IPS-18c (cell line): ENCODE results near the gene SYNE2.

Experiments
- H3K4me3 ChIP-seq: 2 replicates; pipeline ENCODE4 v1.7.0; 2013; ENCODE audit warnings: low read depth, mild to moderate bottlenecking, low read length, moderate library complexity; ENCODE audit not compliant: insufficient read depth
- H3K9me3 ChIP-seq: one replicate; pipeline ENCODE4 v1.6.1; 2013; ENCODE audit warnings: mild to moderate bottlenecking, low read length, moderate library complexity; ENCODE audit not compliant: control insufficient read depth, insufficient read depth

The SYNE2 gene

GRCh38 chr14:64218344-64219240, 365.8 kb downstream of the SYNE2 start:
- no peak overlapping the region for H3K4me3 ChIP-seq
- no peaks in the 10 kb centered on the region for H3K9me3 ChIP-seq

GRCh38 chr14:64220056-64220455, 367.3 kb downstream of the SYNE2 start:
- H3K9me3 ChIP-seq = no peaks in the 10 kb centered on the region
- H3K4me3 ChIP-seq = no peak overlapping the region

- H3K9me3 ChIP-seq = no peaks in the 10 kb centered on the region
- H3K4me3 ChIP-seq = no peak overlapping the region
Measured at GRCh38 chr14:64220466-64220865, 367.7 kb downstream of the SYNE2 start.

GRCh38 chr14:64221391-64222003, 368.7 kb downstream of the SYNE2 start:
- H3K4me3 ChIP-seq = no peak overlapping the region
- H3K9me3 ChIP-seq = no peaks in the 10 kb centered on the region

- no peak overlapping the region for H3K4me3 ChIP-seq
- H3K9me3 ChIP-seq = no peaks in the 10 kb centered on the region
Measured at GRCh38 chr14:64225151-64225757, 372.4 kb downstream of the SYNE2 start.

- Histone ChIP-seq H3K9me3 (no peaks in the 10 kb centered on the region), H3K4me3 (no peak overlapping the region)
Measured at GRCh38 chr14:64227856-64228255, 375.1 kb downstream of the SYNE2 start.

- no peak overlapping the region for H3K4me3 ChIP-seq
- no peaks in the 10 kb centered on the region for H3K9me3 ChIP-seq
Measured at GRCh38 chr14:64229489-64229888, 376.7 kb downstream of the SYNE2 start.

- no peaks in the 10 kb centered on the region for H3K9me3 ChIP-seq
- H3K4me3 ChIP-seq = no peak overlapping the region
Measured at GRCh38 chr14:64232095-64232838, 379.5 kb downstream of the SYNE2 start.

- Histone ChIP-seq H3K9me3 (no peaks in the 10 kb centered on the region), H3K4me3 (no peak overlapping the region)
Measured at GRCh38 chr14:64232944-64233343, 380.1 kb downstream of the SYNE2 start.

GRCh38 chr14:64233531-64234190, 380.9 kb downstream of the SYNE2 start:
- Histone ChIP-seq H3K9me3 (no peaks in the 10 kb centered on the region), H3K4me3 (no peak overlapping the region)

GRCh38 chr14:64234877-64235651, 382.3 kb downstream of the SYNE2 start:
- no peak overlapping the region for H3K4me3 ChIP-seq
- no peaks in the 10 kb centered on the region for H3K9me3 ChIP-seq

- Histone ChIP-seq H3K9me3 (no peaks in the 10 kb centered on the region), H3K4me3 (no peak overlapping the region)
Measured at GRCh38 chr14:64235652-64236640, 383.1 kb downstream of the SYNE2 start.

GRCh38 chr14:64238049-64238448, 385.2 kb downstream of the SYNE2 start:
- H3K4me3 ChIP-seq = no peak overlapping the region

GRCh38 chr14:64238631-64239030, 385.8 kb downstream of the SYNE2 start:
- no peaks in the 10 kb centered on the region for H3K9me3 ChIP-seq

More at GRCh38 chr14:64238049-64238448, 385.2 kb downstream of the SYNE2 start:
- no peaks in the 10 kb centered on the region for H3K9me3 ChIP-seq

GRCh38 chr14:64244279-64244678, 391.5 kb downstream of the SYNE2 start:
- Histone ChIP-seq H3K4me3 (no peak overlapping the region), H3K9me3 (no peaks in the 10 kb centered on the region)

More at GRCh38 chr14:64238631-64239030, 385.8 kb downstream of the SYNE2 start:
- no peak overlapping the region for H3K4me3 ChIP-seq
